CD4-positive, alpha-beta T cell (primary cell): ENCODE results near the gene PPP1R9B. TPM values are rescaled to one million over a fixed set of nuclear protein-coding genes. Genes with fewer than 3 reads are reported as not detected.

Experiments
- ATAC-seq: fragments of 200-7000 bp; cut with Tn5 transposase; one replicate; pipeline ENCODE4 v1.10.0; 2022; ENCODE audit warnings: mild to moderate bottlenecking; ENCODE audit not compliant: poor library complexity
- CTCF ChIA-PET: fragments of 350-600 bp; sonication (Branson Sonifier 250); formaldehyde crosslinking; loops from one replicate; lab custom pipeline; 2021; ENCODE audit warnings: antibody characterized with exemption, inconsistent platforms; lab: Charles Lee
- POLR2A ChIA-PET: fragments of 350-600 bp; sonication (Branson Sonifier 250); formaldehyde crosslinking; loops from one replicate; lab custom pipeline; 2021; ENCODE audit warnings: antibody characterized with exemption, inconsistent platforms; lab: Charles Lee
- DNase-seq, 14 experiments: peaks; one replicate each; pipeline ENCODE4 v3.0.0-alpha.2; 2013 to 2020; ENCODE audit warnings: mixed read lengths in 2 of 14
- H3K27ac ChIP-seq, 2 donors: one replicate each; pipeline versions ENCODE4 v1.5.1 to v1.7.0; 2013; ENCODE audit warnings: low read length in 2 of 2, low read depth in 1 of 2, mild to moderate bottlenecking in 1 of 2
- H3K27me3 ChIP-seq, 2 experiments: 1 replicate in 1 of 2; 2 replicates in 1 of 2; pipeline versions ENCODE4 v1.6.1 to v1.7.0; 2013; ENCODE audit warnings: low read length in 2 of 2, control low read depth in 1 of 2, mild to moderate bottlenecking in 1 of 2, moderate library complexity in 1 of 2; ENCODE audit not compliant: insufficient read depth in 2 of 2, control insufficient read depth in 1 of 2
- H3K36me3 ChIP-seq: one replicate; pipeline ENCODE4 v1.6.1; 2013; ENCODE audit warnings: low read length, control low read depth; ENCODE audit not compliant: insufficient read depth
- H3K4me1 ChIP-seq: one replicate; pipeline ENCODE4 v1.6.1; 2013; ENCODE audit warnings: low read length, control low read depth; ENCODE audit not compliant: insufficient read depth
- H3K4me3 ChIP-seq: one replicate; pipeline ENCODE4 v1.5.1; 2013; ENCODE audit warnings: mild to moderate bottlenecking, low read length, moderate library complexity
- H3K9me3 ChIP-seq, 2 experiments: 1 replicate in 1 of 2; 2 replicates in 1 of 2; pipeline versions ENCODE4 v1.6.1 to v1.7.0; 2013; ENCODE audit warnings: low read length in 2 of 2, mild to moderate bottlenecking in 2 of 2, control low read depth in 1 of 2, moderate library complexity in 1 of 2; ENCODE audit not compliant: control insufficient read depth in 1 of 2, insufficient read depth in 1 of 2
- H3K27ac Mint-ChIP-seq: one replicate; pipeline ENCODE4 v1.8.0; 2020; ENCODE audit warnings: mixed read lengths
- H3K27me3 Mint-ChIP-seq: one replicate; pipeline ENCODE4 v1.8.0; 2021; ENCODE audit warnings: mixed read lengths
- H3K36me3 Mint-ChIP-seq: one replicate; pipeline ENCODE4 v1.8.0; 2021; ENCODE audit warnings: low read depth, mixed read lengths
- H3K4me1 Mint-ChIP-seq: one replicate; pipeline ENCODE4 v1.8.0; 2021; ENCODE audit warnings: low read depth, mixed read lengths
- H3K4me3 Mint-ChIP-seq: one replicate; pipeline ENCODE4 v1.8.0; 2020; ENCODE audit warnings: mild to moderate bottlenecking, mixed read lengths
- H3K9me3 Mint-ChIP-seq: one replicate; pipeline ENCODE4 v1.8.0; 2020; ENCODE audit warnings: mixed read lengths
- CTCF ChIP-seq: fragments of 200-600 bp; IDR thresholded peaks from one replicate; pipeline ENCODE4 v1.8.0; 2022; ENCODE audit warnings: antibody characterized with exemption, mild to moderate bottlenecking
- intact Hi-C, 2 experiments: fragments of 100-400 bp; cut with DNase I in 1 of 2; cut with micrococcal nuclease in 1 of 2; formaldehyde crosslinking; loops; one replicate each; pipeline versions ENCODE4 v1.15.1 to v1.9.0; 2023 to 2025; cut with DNase I, micrococcal nuclease
- total RNA-seq, 174 experiments: library from RNA in 2 of 174; stranded (reverse) in 2 of 174; gene quantifications; one replicate each; pipeline ENCODE4 v1.2.3 and lab custom pipeline; 2021 to 2026

The PPP1R9B gene
- total RNA-seq, 2 experiments from 2014 or later: 53.4 to 55.7 TPM

GRCh38 chr17:50090071-50090470, 60.4 kb downstream of the PPP1R9B start:
- intact Hi-C loops: loop anchor here in 1 of 2 experiments (5.0 to 10.0 kb wide), 3 partner anchors 33 to 385 kb away; partner anchors contain the start of genes ITGA3, SLC35B1 and TMEM92

GRCh38 chr17:50088952-50089825, 61.3 kb downstream of the PPP1R9B start:
- Mint-ChIP-seq H3K4me1 (peaks cover 10% of the 10 kb centered on the region), H3K27ac (no peak overlapping the region), H3K36me3 (peaks cover under 1% of the 10 kb centered on the region), H3K9me3 (no peaks in the 10 kb centered on the region), H3K4me3 (no peak overlapping the region), H3K27me3 (no peaks in the 10 kb centered on the region)
- ChIA-PET POLR2A (no interaction called here), CTCF (no interaction called here)
- Histone ChIP-seq H3K36me3 (no peaks in the 10 kb centered on the region), H3K27me3 (no peaks in the 10 kb centered on the region), H3K4me1 (peaks cover 5% of the 10 kb centered on the region), H3K9me3 (no peaks in the 10 kb centered on the region), H3K27ac (no peak overlapping the region), H3K4me3 (no peak overlapping the region)
- DNase-seq (peak in 1 of 14 experiments; percentile 19), ATAC-seq (no peak)
- intact Hi-C loops: loop anchor here in 1 of 2 experiments (10.0 kb wide), 1 partner anchor 524 kb away; no protein-coding TSS in a partner anchor
- no peak for TF ChIP-seq CTCF

More at GRCh38 chr17:50090071-50090470, 60.4 kb downstream of the PPP1R9B start:
- peaks cover 6% of the 10 kb centered on the region for H3K4me1 ChIP-seq
- ChIA-PET CTCF (no interaction called here), POLR2A (no interaction called here)
- H3K4me3 ChIP-seq: no peak overlapping the region
- no peak for ATAC-seq
- peaks cover 9% of the 10 kb centered on the region for H3K36me3 Mint-ChIP-seq
- no peak overlapping the region for H3K27ac ChIP-seq
- H3K27me3 Mint-ChIP-seq: no peaks in the 10 kb centered on the region
- H3K4me3 Mint-ChIP-seq: no peak overlapping the region
- peaks cover 15% of the 10 kb centered on the region for H3K4me1 Mint-ChIP-seq
- no peaks in the 10 kb centered on the region for H3K9me3 ChIP-seq
- H3K27me3 ChIP-seq: no peaks in the 10 kb centered on the region
- DNase-seq: peak in 1 of 14 experiments; percentile 11
- TF ChIP-seq CTCF: no peak
- no peaks in the 10 kb centered on the region for H3K9me3 Mint-ChIP-seq
- H3K27ac Mint-ChIP-seq: no peak overlapping the region
- H3K36me3 ChIP-seq: no peaks in the 10 kb centered on the region

GRCh38 chr17:50087912-50088405, 62.5 kb downstream of the PPP1R9B start:
- ATAC-seq (no peak), DNase-seq (peak in 1 of 14 experiments; percentile 36)
- Mint-ChIP-seq H3K36me3 (no peaks in the 10 kb centered on the region), H3K27me3 (no peaks in the 10 kb centered on the region), H3K9me3 (no peaks in the 10 kb centered on the region), H3K4me1 (no peaks in the 10 kb centered on the region), H3K4me3 (no peak overlapping the region), H3K27ac (no peak overlapping the region)
- Histone ChIP-seq H3K27me3 (no peaks in the 10 kb centered on the region), H3K4me1 (peaks cover 3% of the 10 kb centered on the region), H3K9me3 (no peaks in the 10 kb centered on the region), H3K27ac (no peak overlapping the region), H3K36me3 (no peaks in the 10 kb centered on the region), H3K4me3 (no peak overlapping the region)
- POLR2A ChIA-PET: interaction anchor here (0.6 to 1.4 kb wide), 4 partner anchors 32 to 211 kb away, joined by 3 to 4 read pairs (median 4); partner anchors contain the start of gene ITGA3
- no peak for TF ChIP-seq CTCF
- intact Hi-C loops: loop anchor here (1.0 to 10.0 kb wide), 5 partner anchors 61 to 523 kb away; no protein-coding TSS in a partner anchor
- CTCF ChIA-PET: interaction anchor here (0.6 to 2.2 kb wide), 16 partner anchors 10 to 1031 kb away, joined by 3 to 41 read pairs (median 4); partner anchors contain the start of gene ITGA3
